ENCODE results near the gene CKM. TPM values are rescaled to one million over a fixed set of nuclear protein-coding genes. Genes with fewer than 3 reads are reported as not detected.
"Not testable (repeated sequence)": the region's sequence is repeated elsewhere in the genome, so short reads cannot be mapped to it uniquely, and the experiment has no call there.

CKM gene
- total RNA-seq, 2 experiments from 2014 or later: not detected

GRCh38 chr19:45311621-45312020 is 11.1 kb downstream of the CKM start:
- ChIA-PET POLR2A (no interaction called here), CTCF (no interaction called here)
- intact Hi-C loops (cut with DNase I, micrococcal nuclease): no loop called here
- Mint-ChIP-seq H3K27me3 (peaks cover 15% of the 10 kb centered on the region), H3K9me3 (ENCODE audit: low read depth) (no peaks in the 10 kb centered on the region), H3K4me3 (no peak overlapping the region), H3K36me3 (ENCODE audit: low read depth) (no peaks in the 10 kb centered on the region), H3K27ac (no peak overlapping the region), H3K4me1 (no peaks in the 10 kb centered on the region)
- ATAC-seq: no peak
- DNase-seq: no peak

DNA sequence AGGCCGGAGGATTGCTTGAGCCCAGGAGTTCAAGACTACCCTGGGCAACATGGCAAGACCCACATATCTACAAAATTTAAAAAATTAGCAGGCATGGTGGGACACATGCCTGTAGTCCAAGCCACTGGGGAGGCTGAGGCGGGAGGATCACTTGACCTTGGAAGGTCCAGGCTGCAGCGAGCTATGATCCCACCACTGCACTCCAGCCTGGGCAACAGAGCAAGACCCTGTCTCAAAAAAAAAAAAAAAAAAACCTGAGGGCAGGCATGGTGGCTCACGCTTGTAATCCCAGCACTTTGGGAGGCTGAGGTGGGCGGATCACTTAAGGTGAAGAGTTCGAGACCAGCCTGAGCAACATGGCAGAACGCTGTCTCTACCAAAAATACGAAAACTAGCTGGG is 13.4 kb downstream of the CKM start:
- H3K27ac Mint-ChIP-seq; intact Hi-C loops (cut with DNase I, micrococcal nuclease); POLR2A ChIA-PET; H3K4me1 Mint-ChIP-seq; DNase-seq; H3K9me3 Mint-ChIP-seq (ENCODE audit: low read depth); CTCF ChIA-PET; ATAC-seq; H3K27me3 Mint-ChIP-seq; H3K36me3 Mint-ChIP-seq (ENCODE audit: low read depth); H3K4me3 Mint-ChIP-seq: not testable (repeated sequence)

DNA sequence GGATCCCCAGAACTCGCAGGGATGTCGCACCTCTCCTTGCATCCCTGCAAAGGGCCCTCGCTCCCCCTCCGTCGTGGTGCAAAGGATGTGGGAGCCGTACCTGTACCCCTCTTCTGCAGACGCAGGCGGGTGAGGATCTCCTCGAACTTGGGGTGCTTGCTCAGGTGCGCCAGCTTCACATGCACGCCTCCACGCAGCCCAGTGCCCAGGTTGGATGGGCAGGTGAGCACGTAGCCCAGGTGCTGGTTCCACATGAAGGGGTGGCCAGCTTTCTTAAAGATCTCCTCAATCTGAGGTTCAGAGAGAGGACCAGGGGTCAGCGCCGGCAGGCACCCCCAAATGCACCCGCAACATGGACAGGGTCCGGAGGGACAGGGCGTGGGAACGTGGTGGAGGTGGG is 15.3 kb downstream of the CKM start:
- no peak for DNase-seq
- H3K27me3 Mint-ChIP-seq: no peaks in the 10 kb centered on the region
- intact Hi-C loops (cut with DNase I, micrococcal nuclease): no loop called here
- no peaks in the 10 kb centered on the region for H3K4me1 Mint-ChIP-seq
- H3K36me3 Mint-ChIP-seq (ENCODE audit: low read depth): no peaks in the 10 kb centered on the region
- POLR2A ChIA-PET: no interaction called here
- H3K9me3 Mint-ChIP-seq (ENCODE audit: low read depth): no peaks in the 10 kb centered on the region
- no peak overlapping the region for H3K4me3 Mint-ChIP-seq
- no peak overlapping the region for H3K27ac Mint-ChIP-seq
- no peak for ATAC-seq
- CTCF ChIA-PET: no interaction called here

- CTCF ChIA-PET: no interaction called here
- Mint-ChIP-seq H3K36me3 (ENCODE audit: low read depth) (no peaks in the 10 kb centered on the region), H3K4me1 (no peaks in the 10 kb centered on the region), H3K4me3 (no peak overlapping the region), H3K27ac (no peak overlapping the region), H3K27me3 (no peaks in the 10 kb centered on the region), H3K9me3 (ENCODE audit: low read depth) (no peaks in the 10 kb centered on the region)
- intact Hi-C loops (cut with DNase I, micrococcal nuclease): no loop called here
- ATAC-seq: no peak
- POLR2A ChIA-PET: no interaction called here
- no peak for DNase-seq
These were observed 16.1 kb downstream of the CKM start for GRCh38 chr19:45306518-45307027.

GRCh38 chr19:45306040-45306439 is 16.6 kb downstream of the CKM start:
- POLR2A ChIA-PET: no interaction called here

GRCh38 chr19:45305421-45305820 is 17.3 kb downstream of the CKM start:
- DNase-seq: no peak
- Mint-ChIP-seq H3K27ac (no peak overlapping the region), H3K4me1 (no peaks in the 10 kb centered on the region), H3K36me3 (ENCODE audit: low read depth) (no peaks in the 10 kb centered on the region), H3K9me3 (ENCODE audit: low read depth) (no peaks in the 10 kb centered on the region), H3K4me3 (no peak overlapping the region), H3K27me3 (no peaks in the 10 kb centered on the region)
- intact Hi-C loops (cut with DNase I, micrococcal nuclease): no loop called here
- POLR2A ChIA-PET: no interaction called here
- CTCF ChIA-PET: interaction anchor here (0.6 kb wide), 2 partner anchors 65 to 299 kb away, joined by 3 to 4 read pairs; no protein-coding TSS in a partner anchor
- ATAC-seq: no peak

More at GRCh38 chr19:45306040-45306439, 16.6 kb downstream of the CKM start:
- Mint-ChIP-seq H3K4me3 (no peak overlapping the region), H3K4me1 (no peaks in the 10 kb centered on the region), H3K36me3 (ENCODE audit: low read depth) (no peaks in the 10 kb centered on the region), H3K9me3 (ENCODE audit: low read depth) (no peaks in the 10 kb centered on the region), H3K27me3 (no peaks in the 10 kb centered on the region), H3K27ac (no peak overlapping the region)
- intact Hi-C loops (cut with DNase I, micrococcal nuclease): no loop called here
- CTCF ChIA-PET: no interaction called here
- no peak for ATAC-seq
- DNase-seq: no peak

GRCh38 chr19:45305007-45305406 is 17.7 kb downstream of the CKM start:
- ATAC-seq: no peak
- Mint-ChIP-seq H3K4me3 (no peak overlapping the region), H3K27ac (no peak overlapping the region), H3K9me3 (ENCODE audit: low read depth) (no peaks in the 10 kb centered on the region), H3K36me3 (ENCODE audit: low read depth) (peaks cover 1% of the 10 kb centered on the region), H3K4me1 (no peaks in the 10 kb centered on the region), H3K27me3 (no peaks in the 10 kb centered on the region)
- CTCF ChIA-PET: interaction anchor here (0.6 kb wide), 1 partner anchor 299 kb away, joined by 3 read pairs; no protein-coding TSS in a partner anchor
- intact Hi-C loops (cut with DNase I, micrococcal nuclease): no loop called here
- no peak for DNase-seq
- POLR2A ChIA-PET: no interaction called here

- ATAC-seq: no peak
- Mint-ChIP-seq H3K27me3 (no peaks in the 10 kb centered on the region), H3K4me3 (no peak overlapping the region), H3K9me3 (ENCODE audit: low read depth) (no peaks in the 10 kb centered on the region), H3K36me3 (ENCODE audit: low read depth) (peaks cover 4% of the 10 kb centered on the region), H3K4me1 (no peaks in the 10 kb centered on the region), H3K27ac (no peak overlapping the region)
- ChIA-PET POLR2A (no interaction called here), CTCF (interaction anchor here (0.9 kb wide), 1 partner anchor 81 kb away, joined by 3 read pairs; no protein-coding TSS in a partner anchor)
- intact Hi-C loops (cut with DNase I, micrococcal nuclease): no loop called here
- DNase-seq: no peak
These were observed 18.3 kb downstream of the CKM start for GRCh38 chr19:45304141-45304926.

DNA sequence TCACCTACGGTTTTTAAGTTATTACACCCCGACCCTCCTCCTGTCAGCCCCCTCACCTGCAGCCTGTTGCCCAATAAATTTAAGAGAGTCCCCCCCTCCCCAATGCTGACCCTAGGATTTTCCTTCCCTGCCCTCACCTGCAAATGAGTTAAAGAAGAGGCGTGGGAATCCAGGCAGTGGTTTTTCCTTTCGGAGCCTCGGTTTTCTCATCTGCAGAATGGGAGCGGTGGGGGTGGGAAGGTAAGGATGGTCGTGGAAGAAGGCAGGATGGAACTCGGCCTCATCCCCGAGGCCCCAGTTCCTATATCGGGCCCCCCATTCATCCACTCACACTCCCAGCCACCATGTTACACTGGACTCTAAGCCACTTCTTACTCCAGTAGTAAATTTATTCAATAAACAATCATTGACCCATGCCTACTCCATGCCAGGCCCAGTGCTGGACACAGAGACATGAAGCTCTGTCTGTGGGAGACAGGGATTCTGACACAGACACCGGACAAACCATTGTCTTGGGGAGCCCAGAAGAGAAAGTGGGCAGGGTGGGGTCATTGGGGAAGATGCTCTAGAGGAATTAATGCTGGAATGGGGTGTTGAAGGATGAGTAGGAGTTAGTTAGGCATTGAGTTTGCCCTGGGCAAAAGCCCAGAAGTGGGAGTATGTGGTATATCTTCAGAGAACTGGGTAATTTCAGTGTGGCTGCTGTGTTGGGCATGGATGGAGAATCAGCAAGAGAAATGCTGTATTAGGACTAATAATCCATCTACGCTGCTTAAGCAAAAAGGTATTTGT is 19.2 kb downstream of the CKM start:
- CTCF ChIA-PET: interaction anchor here (0.9 kb wide), 1 partner anchor 80 kb away, joined by 3 read pairs; no protein-coding TSS in a partner anchor
- ATAC-seq (no peak), DNase-seq (no peak)
- no peaks in the 10 kb centered on the region for H3K27me3 Mint-ChIP-seq
- POLR2A ChIA-PET: no interaction called here
- intact Hi-C loops (cut with DNase I, micrococcal nuclease): no loop called here
- H3K4me3 Mint-ChIP-seq: no peak overlapping the region
- H3K36me3 Mint-ChIP-seq (ENCODE audit: low read depth): peaks cover 5% of the 10 kb centered on the region
- H3K4me1 Mint-ChIP-seq: no peaks in the 10 kb centered on the region
- no peak overlapping the region for H3K27ac Mint-ChIP-seq
- no peaks in the 10 kb centered on the region for H3K9me3 Mint-ChIP-seq (ENCODE audit: low read depth)

DNA sequence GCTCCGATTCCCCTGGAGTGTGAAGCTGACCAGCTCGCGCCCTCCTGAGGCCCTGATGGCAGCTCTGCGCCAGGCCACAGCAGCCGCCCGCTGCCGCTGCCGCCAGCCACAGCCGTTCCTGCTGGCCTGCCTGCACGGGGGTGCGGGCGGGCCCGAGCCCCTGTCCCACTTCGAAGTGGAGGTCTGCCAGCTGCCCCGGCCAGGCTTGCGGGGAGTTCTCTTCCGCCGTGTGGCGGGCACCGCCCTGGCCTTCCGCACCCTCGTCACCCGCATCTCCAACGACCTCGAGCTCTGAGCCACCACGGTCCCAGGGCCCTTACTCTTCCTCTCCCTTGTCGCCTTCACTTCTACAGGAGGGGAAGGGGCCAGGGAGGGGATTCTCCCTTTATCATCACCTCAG is 20.3 kb downstream of the CKM start:
- no peak overlapping the region for H3K27ac Mint-ChIP-seq
- no peaks in the 10 kb centered on the region for H3K4me1 Mint-ChIP-seq
- no peaks in the 10 kb centered on the region for H3K9me3 Mint-ChIP-seq (ENCODE audit: low read depth)
- CTCF ChIA-PET: no interaction called here
- peaks cover 5% of the 10 kb centered on the region for H3K36me3 Mint-ChIP-seq (ENCODE audit: low read depth)
- ATAC-seq: no peak
- intact Hi-C loops (cut with DNase I, micrococcal nuclease): no loop called here
- no peak for DNase-seq
- H3K27me3 Mint-ChIP-seq: no peaks in the 10 kb centered on the region
- POLR2A ChIA-PET: no interaction called here
- no peak overlapping the region for H3K4me3 Mint-ChIP-seq

DNA sequence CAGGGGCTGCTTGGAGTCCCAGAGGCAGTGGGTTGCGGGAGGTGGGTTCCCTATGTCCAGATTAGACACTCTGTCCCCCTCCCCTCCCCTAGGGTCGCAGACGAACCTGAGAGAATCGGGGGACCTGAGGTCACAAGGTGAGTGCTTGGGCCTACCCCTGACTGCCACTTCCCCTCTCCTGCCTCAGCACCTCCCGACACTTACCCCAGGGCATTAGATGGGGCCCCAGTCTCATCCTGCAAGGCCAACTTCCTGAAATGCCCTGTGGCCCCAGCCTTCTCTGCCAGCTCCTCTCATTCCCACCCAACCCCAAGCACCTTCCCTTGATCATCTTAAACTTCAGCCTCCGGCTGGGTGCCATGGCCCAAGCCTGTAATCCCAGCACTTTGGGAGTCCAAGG is 23.0 kb downstream of the CKM start:
- ChIA-PET CTCF (no interaction called here), POLR2A (no interaction called here)
- intact Hi-C loops (cut with DNase I, micrococcal nuclease): no loop called here
- no peaks in the 10 kb centered on the region for H3K4me1 Mint-ChIP-seq
- H3K27me3 Mint-ChIP-seq: no peaks in the 10 kb centered on the region
- ATAC-seq (no peak), DNase-seq (no peak)
- peaks cover 12% of the 10 kb centered on the region for H3K36me3 Mint-ChIP-seq (ENCODE audit: low read depth)
- no peaks in the 10 kb centered on the region for H3K9me3 Mint-ChIP-seq (ENCODE audit: low read depth)
- no peak overlapping the region for H3K4me3 Mint-ChIP-seq
- H3K27ac Mint-ChIP-seq: no peak overlapping the region

DNA sequence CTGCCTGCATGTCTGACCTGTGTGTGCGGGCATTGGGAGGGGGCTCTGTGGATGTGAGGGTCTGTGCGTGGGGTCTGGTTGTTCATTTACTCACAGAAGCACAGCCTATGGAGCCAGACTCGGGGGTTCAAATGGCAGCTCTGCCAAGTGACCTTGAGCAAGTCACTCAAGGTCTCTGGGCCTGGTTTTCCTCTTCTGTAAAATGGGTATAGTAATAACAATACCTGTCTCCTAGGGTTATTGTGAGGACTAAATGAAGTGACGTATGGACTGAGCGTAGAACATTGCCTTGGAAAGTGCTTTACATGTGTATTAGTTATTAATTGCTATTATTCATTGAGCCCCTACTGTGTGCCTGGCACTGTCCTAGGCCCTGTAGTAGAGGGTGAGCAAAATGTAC is 24.4 kb downstream of the CKM start:
- peaks cover 8% of the 10 kb centered on the region for H3K4me1 Mint-ChIP-seq
- CTCF ChIA-PET: no interaction called here
- intact Hi-C loops (cut with DNase I, micrococcal nuclease): no loop called here
- H3K27ac Mint-ChIP-seq: no peak overlapping the region
- H3K36me3 Mint-ChIP-seq (ENCODE audit: low read depth): peaks cover 19% of the 10 kb centered on the region
- H3K27me3 Mint-ChIP-seq: no peaks in the 10 kb centered on the region
- DNase-seq: no peak
- H3K9me3 Mint-ChIP-seq (ENCODE audit: low read depth): no peaks in the 10 kb centered on the region
- H3K4me3 Mint-ChIP-seq: no peak overlapping the region
- ATAC-seq: no peak
- POLR2A ChIA-PET: no interaction called here

Measured in activated CD4-positive, alpha-beta T cell treated with anti-CD3 and anti-CD28 coated beads for 36 hours (primary cell).